Prostate gland (tissue), 2 donors: ENCODE measurements around the gene RCC1. TPM values are rescaled to one million over a fixed set of nuclear protein-coding genes. Genes with fewer than 3 reads are reported as not detected.
A peak's percentile ranks its signal among the peaks of the same experiment; 100 is the strongest.
"Not testable (repeated sequence)": the region's sequence is repeated elsewhere in the genome, so short reads cannot be mapped to it uniquely, and the experiment has no call there.

ENCODE experiments used
- DNase-seq: peaks from one replicate; pipeline ENCODE4 v3.0.0-alpha.2; 2019; ENCODE audit warnings: low spot score
- H3K27ac ChIP-seq, 2 donors: fragments of 200-600 bp; sonication (generic); 2 replicates each; pipeline ENCODE4 v1.5.1; 2017 to 2019
- H3K27me3 ChIP-seq: fragments of 200-600 bp; sonication (generic); replicated peaks from 2 replicates; pipeline ENCODE4 v1.5.1; 2019; ENCODE audit not compliant: insufficient read depth
- H3K36me3 ChIP-seq, 2 donors: fragments of 200-600 bp; sonication (generic); 1 replicate in 1 of 2; 2 replicates in 1 of 2; pipeline versions ENCODE4 v1.5.1 to v1.8.1; 2017 to 2019
- H3K4me1 ChIP-seq: fragments of 200-600 bp; sonication (generic); replicated peaks from 2 replicates; pipeline ENCODE4 v1.5.1; 2019
- H3K4me3 ChIP-seq, 2 donors: fragments of 200-600 bp; sonication (generic); 2 replicates each; pipeline ENCODE4 v1.5.1; 2017 to 2019
- H3K9me3 ChIP-seq: fragments of 200-600 bp; sonication (generic); 2 replicates; pipeline ENCODE4 v1.5.1; 2017
- POLR2A ChIP-seq: fragments of 450-650 bp; IDR thresholded peaks from one replicate; pipeline ENCODE4 v1.6.1; 2016; ENCODE audit warnings: antibody characterized with exemption, mild to moderate bottlenecking
- POLR2AphosphoS5 ChIP-seq: sonication (generic); formaldehyde crosslinking; IDR thresholded peaks from one replicate; pipeline ENCODE4 v1.6.1; 2017; ENCODE audit warnings: antibody characterized with exemption
- WGBS: methylation state at CpG from one replicate; pipeline ENCODE4 v1.1.5; 2018; 5-methylcytosine and 5-hydroxymethylcytosine counted together
- intact Hi-C: fragments of 100-400 bp; cut with DNase I; formaldehyde crosslinking; loops from one replicate; pipeline ENCODE4 v1.14.2; 2022
- total RNA-seq, 2 donors: library from RNA; depleted of rRNA; stranded (reverse); fragments of >200 nt; gene quantifications; one replicate each; pipeline ENCODE4 v1.1.0, GENCODE V29; 2016
- TF ChIP-seq, protein P1 (sequence below), 4 experiments: fragments of 200-600 bp in 2 of 4; fragments of 450-650 bp in 2 of 4; sonication (generic) in 2 of 4; IDR thresholded peaks; 1 replicate in 3 of 4; 2 replicates in 1 of 4; pipeline ENCODE4 v1.5.1; 2016 to 2019; ENCODE audit warnings: antibody characterized with exemption in 4 of 4, mild to moderate bottlenecking in 2 of 4, moderate library complexity in 2 of 4

Gene RCC1
- total RNA-seq, 2 donors from 2014 or later, result 13.8 to 18.1 TPM

DNA sequence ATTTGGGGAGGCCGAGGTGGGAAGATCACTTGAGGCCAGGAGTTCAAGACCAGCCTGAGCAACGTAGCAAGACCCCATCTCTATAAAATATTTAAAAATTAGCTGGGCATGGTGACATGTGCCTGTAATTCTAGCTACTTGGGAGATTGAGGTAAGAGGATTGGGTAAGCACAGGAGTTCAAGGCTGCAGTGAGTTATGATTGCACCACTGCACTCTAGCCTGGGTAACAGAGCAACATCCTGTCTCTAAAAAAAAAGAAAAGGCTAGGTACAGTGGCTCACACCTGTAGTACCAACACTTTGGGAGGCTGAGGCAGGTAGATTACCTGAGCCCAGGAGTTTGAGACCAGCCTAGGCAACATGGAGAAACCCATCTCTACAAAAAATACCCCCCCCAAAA is 35.7 kb upstream of the RCC1 start:
- intact Hi-C loops, result no loop called here
- Histone ChIP-seq H3K9me3 (no peaks in the 10 kb centered on the region), H3K4me3 (no peak overlapping the region), H3K27me3 (no peaks in the 10 kb centered on the region), H3K36me3 (peaks cover 9% of the 10 kb centered on the region in 2 donors), H3K27ac (no peak overlapping the region), H3K4me1 (no peaks in the 10 kb centered on the region)
- no peak for DNase-seq
- TF ChIP-seq POLR2A (no peak), POLR2AphosphoS5 (no peak)
- TF ChIP-seq, protein P1, sequence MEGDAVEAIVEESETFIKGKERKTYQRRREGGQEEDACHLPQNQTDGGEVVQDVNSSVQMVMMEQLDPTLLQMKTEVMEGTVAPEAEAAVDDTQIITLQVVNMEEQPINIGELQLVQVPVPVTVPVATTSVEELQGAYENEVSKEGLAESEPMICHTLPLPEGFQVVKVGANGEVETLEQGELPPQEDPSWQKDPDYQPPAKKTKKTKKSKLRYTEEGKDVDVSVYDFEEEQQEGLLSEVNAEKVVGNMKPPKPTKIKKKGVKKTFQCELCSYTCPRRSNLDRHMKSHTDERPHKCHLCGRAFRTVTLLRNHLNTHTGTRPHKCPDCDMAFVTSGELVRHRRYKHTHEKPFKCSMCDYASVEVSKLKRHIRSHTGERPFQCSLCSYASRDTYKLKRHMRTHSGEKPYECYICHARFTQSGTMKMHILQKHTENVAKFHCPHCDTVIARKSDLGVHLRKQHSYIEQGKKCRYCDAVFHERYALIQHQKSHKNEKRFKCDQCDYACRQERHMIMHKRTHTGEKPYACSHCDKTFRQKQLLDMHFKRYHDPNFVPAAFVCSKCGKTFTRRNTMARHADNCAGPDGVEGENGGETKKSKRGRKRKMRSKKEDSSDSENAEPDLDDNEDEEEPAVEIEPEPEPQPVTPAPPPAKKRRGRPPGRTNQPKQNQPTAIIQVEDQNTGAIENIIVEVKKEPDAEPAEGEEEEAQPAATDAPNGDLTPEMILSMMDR (IDR thresholded peaks at IDR 0.05), result no peak
- WGBS, result 95% methylated on average over 2 of the region's 2 CpGs

DNA sequence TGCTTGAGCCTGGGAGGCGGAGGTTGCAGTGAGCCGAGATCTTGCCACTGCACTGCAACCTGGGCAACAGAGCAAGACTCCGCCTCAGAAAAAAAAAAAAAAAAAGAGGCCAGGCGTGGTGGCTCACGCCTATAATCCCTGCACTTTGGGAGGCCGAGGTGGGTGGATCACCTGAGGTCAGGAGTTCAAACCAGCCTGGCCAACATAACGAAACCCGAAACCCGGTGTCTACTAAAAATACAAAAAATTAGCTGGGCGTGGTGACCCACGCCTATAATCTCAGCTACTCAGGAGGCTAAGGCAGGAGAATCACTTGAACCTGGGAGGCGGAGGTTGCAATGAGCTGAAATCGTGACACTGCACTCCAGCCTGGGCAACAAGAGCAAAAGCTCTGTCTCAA is 26.3 kb upstream of the RCC1 start:
- H3K4me3 ChIP-seq, DNase-seq, H3K36me3 ChIP-seq, H3K27me3 ChIP-seq, H3K4me1 ChIP-seq, intact Hi-C loops, H3K9me3 ChIP-seq, H3K27ac ChIP-seq: not testable (repeated sequence)
- WGBS, result 93% methylated on average over 13 of the region's 13 CpGs

DNA sequence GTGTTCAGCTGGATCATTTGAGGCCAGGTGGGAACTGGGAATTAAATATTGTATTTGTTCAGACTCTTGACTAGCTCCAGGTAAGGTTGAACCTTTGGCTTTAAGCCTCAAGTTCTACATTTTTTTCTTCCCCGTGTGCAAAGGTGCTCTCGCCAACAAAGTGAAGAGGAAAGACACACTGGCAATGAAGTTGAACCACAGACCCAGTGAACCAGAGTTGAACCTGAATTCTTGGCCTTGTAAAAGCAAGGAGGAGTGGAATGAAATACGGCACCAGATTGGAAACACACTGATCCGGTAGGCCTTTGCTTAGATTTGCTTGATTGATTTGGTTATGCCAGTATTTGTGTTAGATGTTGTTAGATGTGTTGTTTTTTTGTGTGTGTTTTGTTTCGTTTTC is 25.5 kb upstream of the RCC1 start:
- TF ChIP-seq POLR2AphosphoS5, result peak; percentile 56
- TF ChIP-seq, protein P1 (IDR thresholded peaks at IDR 0.05), result no peak
- Histone ChIP-seq H3K4me3 (no peak overlapping the region), H3K4me1 (no peaks in the 10 kb centered on the region), H3K27ac (peak overlapping the region in 1 of 2 donors; percentile 30), H3K36me3 (no peaks in the 10 kb centered on the region), H3K9me3 (no peaks in the 10 kb centered on the region), H3K27me3 (no peaks in the 10 kb centered on the region)
- 42% methylated on average over 5 of the region's 5 CpGs for WGBS
- intact Hi-C loops, result no loop called here
- peak; percentile 7 for DNase-seq

DNA sequence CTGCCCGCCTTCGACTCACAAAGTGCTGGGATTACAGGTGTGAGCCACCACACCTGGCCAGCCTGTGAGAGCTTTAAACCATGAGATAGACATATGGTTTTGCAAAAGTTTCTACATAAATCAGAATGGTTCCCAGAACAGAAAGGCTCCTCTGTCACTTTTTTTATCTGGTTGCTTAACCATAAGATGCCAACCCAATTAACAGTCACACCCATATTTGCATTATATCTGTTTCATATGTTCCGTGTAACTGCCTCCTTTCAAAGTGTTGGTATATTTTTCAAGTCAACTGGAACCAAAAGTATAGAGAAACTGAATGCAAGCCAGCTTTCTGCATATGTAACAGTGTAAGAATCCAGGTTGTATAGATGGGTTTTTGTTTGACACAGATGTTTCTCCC is 23.7 kb upstream of the RCC1 start:
- Histone ChIP-seq H3K27me3 (no peaks in the 10 kb centered on the region), H3K27ac (no peak overlapping the region), H3K9me3 (no peaks in the 10 kb centered on the region), H3K4me1 (no peaks in the 10 kb centered on the region), H3K4me3 (no peak overlapping the region), H3K36me3 (no peaks in the 10 kb centered on the region)
- TF ChIP-seq POLR2AphosphoS5 (no peak), POLR2A (no peak)
- TF ChIP-seq, protein P1 (IDR thresholded peaks at IDR 0.05), result no peak
- no peak for DNase-seq
- WGBS, result 78% methylated on average over 3 of the region's 3 CpGs
- intact Hi-C loops, result no loop called here

DNA sequence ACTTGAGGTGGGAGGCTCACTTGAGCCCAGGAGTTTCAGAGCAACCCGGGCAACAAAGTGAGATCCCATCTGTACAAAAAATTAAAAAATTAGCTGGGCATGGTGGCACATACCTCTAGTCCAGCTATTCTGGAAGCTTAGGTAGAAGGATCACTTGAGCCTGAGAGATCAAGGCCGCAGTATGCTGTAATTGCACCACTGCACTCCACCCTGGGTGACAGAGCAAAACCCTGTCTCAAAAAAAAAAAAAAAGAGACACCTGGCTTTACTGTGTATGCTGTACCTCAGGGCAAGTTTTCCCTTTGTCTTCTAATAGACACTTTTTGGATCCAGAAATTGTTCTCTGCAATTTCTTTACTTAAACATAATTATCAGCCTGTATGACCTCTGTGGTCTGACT is 23.1 kb upstream of the RCC1 start:
- WGBS, result 100% methylated on average over 2 of the region's 2 CpGs
- Histone ChIP-seq H3K4me1 (no peaks in the 10 kb centered on the region), H3K36me3 (no peaks in the 10 kb centered on the region), H3K4me3 (no peak overlapping the region), H3K27me3 (no peaks in the 10 kb centered on the region), H3K9me3 (no peaks in the 10 kb centered on the region), H3K27ac (no peak overlapping the region)
- DNase-seq, result no peak
- intact Hi-C loops, result no loop called here
- TF ChIP-seq, protein P1 (IDR thresholded peaks at IDR 0.05), result no peak
- TF ChIP-seq POLR2A (no peak), POLR2AphosphoS5 (no peak)
